GM23338 (cell line): ENCODE measurements around the gene TFCP2. TPM values are rescaled to one million over a fixed set of nuclear protein-coding genes. Genes with fewer than 3 reads are reported as not detected.

ENCODE experiments used
- ATAC-seq: fragments of 200-7000 bp; cut with Tn5 transposase; 3 replicates; pipeline ENCODE4 v1.9.1; 2020
- DNase-seq: peaks from one replicate; pipeline ENCODE4 v3.0.0-alpha.2; 2015; ENCODE audit warnings: low spot score
- H2AFZ ChIP-seq: fragments of 200-600 bp; sonication (generic); 2 replicates; pipeline ENCODE4 v1.8.0; 2016; ENCODE audit warnings: antibody characterized with exemption, mild to moderate bottlenecking, moderate library complexity
- H3F3A ChIP-seq: fragments of 200-600 bp; sonication (generic); replicated peaks from 2 replicates; pipeline ENCODE4 v1.8.0; 2017; ENCODE audit warnings: antibody characterized with exemption, mixed run types, low read depth
- H3K27ac ChIP-seq: fragments of 200-600 bp; sonication (generic); 2 replicates; pipeline ENCODE4 v1.6.1; 2016; ENCODE audit warnings: low read depth
- H3K27me3 ChIP-seq: fragments of 200-600 bp; sonication (generic); 2 replicates; pipeline ENCODE4 v1.8.0; 2016; ENCODE audit warnings: mild to moderate bottlenecking, mixed run types, moderate library complexity; ENCODE audit not compliant: insufficient read depth
- H3K36me3 ChIP-seq: fragments of 200-600 bp; sonication (generic); 2 replicates; pipeline ENCODE4 v1.8.0; 2016; ENCODE audit warnings: mild to moderate bottlenecking; ENCODE audit not compliant: insufficient read depth
- H3K4me1 ChIP-seq: fragments of 200-600 bp; sonication (generic); 2 replicates; pipeline ENCODE4 v1.8.0; 2016; ENCODE audit warnings: mild to moderate bottlenecking, moderate library complexity; ENCODE audit not compliant: insufficient read depth
- H3K4me2 ChIP-seq: fragments of 200-600 bp; sonication (generic); 2 replicates; pipeline ENCODE4 v1.7.1; 2017; ENCODE audit warnings: mixed run types
- H3K4me3 ChIP-seq: fragments of 200-600 bp; sonication (generic); 2 replicates; pipeline ENCODE4 v1.6.1; 2016; ENCODE audit warnings: mixed run types
- H3K79me2 ChIP-seq: fragments of 200-600 bp; sonication (generic); replicated peaks from 2 replicates; pipeline ENCODE4 v1.8.0; 2017; ENCODE audit warnings: mild to moderate bottlenecking; ENCODE audit not compliant: insufficient read depth
- H3K9me2 ChIP-seq: fragments of 200-600 bp; sonication (generic); 2 replicates; pipeline ENCODE4 v1.8.0; 2017; ENCODE audit not compliant: insufficient read depth
- H4K20me1 ChIP-seq: fragments of 200-600 bp; sonication (generic); replicated peaks from 2 replicates; pipeline ENCODE4 v1.8.0; 2017; ENCODE audit warnings: mild to moderate bottlenecking; ENCODE audit not compliant: insufficient read depth
- H3K27ac Mint-ChIP-seq: 2 replicates; pipeline ENCODE4 v1.8.0; 2020; ENCODE audit warnings: inconsistent platforms, mild to moderate bottlenecking, moderate library complexity, mixed read lengths
- H3K27me3 Mint-ChIP-seq: 3 replicates; pipeline ENCODE4 v1.8.0; 2022; ENCODE audit warnings: low read depth, mild to moderate bottlenecking, moderate library complexity, mixed read lengths, inconsistent platforms; ENCODE audit not compliant: insufficient read depth, poor library complexity
- H3K36me3 Mint-ChIP-seq: 3 replicates; pipeline ENCODE4 v1.8.0; 2021; ENCODE audit warnings: low read depth, mild to moderate bottlenecking, inconsistent platforms, moderate library complexity, mixed read lengths
- H3K4me1 Mint-ChIP-seq: 3 replicates; pipeline ENCODE4 v1.8.0; 2020; ENCODE audit warnings: mild to moderate bottlenecking, inconsistent platforms, mixed read lengths
- H3K4me3 Mint-ChIP-seq: 3 replicates; pipeline ENCODE4 v1.8.0; 2021; ENCODE audit warnings: moderate library complexity, mild to moderate bottlenecking, inconsistent platforms, mixed read lengths
- H3K9me3 Mint-ChIP-seq: 3 replicates; pipeline ENCODE4 v1.8.0; 2020; ENCODE audit warnings: moderate library complexity, mild to moderate bottlenecking, inconsistent platforms, mixed read lengths
- EZH2 ChIP-seq: fragments of 200-600 bp; sonication (generic); IDR thresholded peaks from one replicate; pipeline ENCODE4 v1.8.0; 2017; ENCODE audit warnings: antibody characterized with exemption, mild to moderate bottlenecking, low read depth; ENCODE audit not compliant: unreplicated experiment
- EZH2phosphoT487 ChIP-seq: fragments of 200-600 bp; sonication (generic); IDR thresholded peaks from one replicate; pipeline ENCODE4 v1.8.1; 2018; ENCODE audit warnings: antibody characterized with exemption; ENCODE audit not compliant: unreplicated experiment
- JUNB ChIP-seq: IDR thresholded peaks from one replicate; pipeline ENCODE4 v1.6.1; 2016; ENCODE audit warnings: antibody characterized with exemption; ENCODE audit not compliant: unreplicated experiment
- STAT1 ChIP-seq: IDR thresholded peaks from one replicate; pipeline ENCODE4 v1.6.1; 2016; ENCODE audit warnings: antibody characterized with exemption; ENCODE audit not compliant: unreplicated experiment
- ZNF114 ChIP-seq: fragments of 250-450 bp; sonication (Bioruptor Pico); IDR thresholded peaks from 2 replicates; pipeline ENCODE4 v1.5.0; 2020; ENCODE audit warnings: mild to moderate bottlenecking, moderate library complexity
- polyA plus RNA-seq: library from polyadenylated mRNA; unstranded; fragments of >200 nt; fragmentation: Nextera tagmentation; extraction: Ambion mirVana; gene quantifications from 2 replicates; pipeline ENCODE4 v1.2.1, GENCODE V29; 2016
- total RNA-seq: library from RNA; depleted of rRNA; stranded (reverse); fragments of >200 nt; shearing (Covaris generic); gene quantifications from 2 replicates; pipeline ENCODE4 v1.2.3, GENCODE V29; 2014
- TF ChIP-seq, protein P1 (sequence below): IDR thresholded peaks from one replicate; pipeline ENCODE4 v1.6.1; 2018; ENCODE audit warnings: antibody characterized with exemption; ENCODE audit not compliant: unreplicated experiment
- TF ChIP-seq, protein P2 (sequence below), 2 experiments: fragments of 200-600 bp in 1 of 2; sonication (generic) in 1 of 2; conservative IDR thresholded peaks; 2 replicates each; pipeline versions ENCODE4 v1.5.1 to v1.6.1; 2016 to 2017; ENCODE audit warnings: antibody characterized with exemption in 2 of 2, low read depth in 2 of 2, mild to moderate bottlenecking in 2 of 2, moderate library complexity in 1 of 2
- TF ChIP-seq, protein P3 (sequence below): IDR thresholded peaks from 2 replicates; pipeline ENCODE4 v1.6.1; 2016; ENCODE audit warnings: antibody characterized with exemption

The TFCP2 gene
- total and polyA plus RNA-seq, 2 experiments from 2014 or later = 15.2 to 30.5 TPM

DNA sequence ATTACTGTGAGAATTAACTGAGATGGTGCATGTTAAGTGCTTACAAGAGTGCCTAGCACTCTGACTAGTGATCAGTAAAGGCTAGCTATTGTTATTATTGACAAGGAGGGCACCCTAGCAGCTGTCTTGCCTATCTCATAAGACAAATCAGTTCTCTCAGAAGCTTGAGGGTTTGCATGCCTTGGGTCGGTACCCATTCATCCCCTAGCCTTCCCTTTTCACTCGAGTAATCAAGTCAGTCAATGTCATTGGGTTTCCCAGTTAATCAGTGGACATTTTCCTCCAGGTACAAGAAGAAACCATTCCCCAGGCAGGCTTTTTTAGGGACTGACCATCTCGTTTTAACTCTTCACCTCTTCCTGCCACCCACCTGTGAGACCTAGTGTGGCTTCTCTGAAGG, 10.4 kb upstream of the TFCP2 start (continued):
- TF ChIP-seq, protein P1, sequence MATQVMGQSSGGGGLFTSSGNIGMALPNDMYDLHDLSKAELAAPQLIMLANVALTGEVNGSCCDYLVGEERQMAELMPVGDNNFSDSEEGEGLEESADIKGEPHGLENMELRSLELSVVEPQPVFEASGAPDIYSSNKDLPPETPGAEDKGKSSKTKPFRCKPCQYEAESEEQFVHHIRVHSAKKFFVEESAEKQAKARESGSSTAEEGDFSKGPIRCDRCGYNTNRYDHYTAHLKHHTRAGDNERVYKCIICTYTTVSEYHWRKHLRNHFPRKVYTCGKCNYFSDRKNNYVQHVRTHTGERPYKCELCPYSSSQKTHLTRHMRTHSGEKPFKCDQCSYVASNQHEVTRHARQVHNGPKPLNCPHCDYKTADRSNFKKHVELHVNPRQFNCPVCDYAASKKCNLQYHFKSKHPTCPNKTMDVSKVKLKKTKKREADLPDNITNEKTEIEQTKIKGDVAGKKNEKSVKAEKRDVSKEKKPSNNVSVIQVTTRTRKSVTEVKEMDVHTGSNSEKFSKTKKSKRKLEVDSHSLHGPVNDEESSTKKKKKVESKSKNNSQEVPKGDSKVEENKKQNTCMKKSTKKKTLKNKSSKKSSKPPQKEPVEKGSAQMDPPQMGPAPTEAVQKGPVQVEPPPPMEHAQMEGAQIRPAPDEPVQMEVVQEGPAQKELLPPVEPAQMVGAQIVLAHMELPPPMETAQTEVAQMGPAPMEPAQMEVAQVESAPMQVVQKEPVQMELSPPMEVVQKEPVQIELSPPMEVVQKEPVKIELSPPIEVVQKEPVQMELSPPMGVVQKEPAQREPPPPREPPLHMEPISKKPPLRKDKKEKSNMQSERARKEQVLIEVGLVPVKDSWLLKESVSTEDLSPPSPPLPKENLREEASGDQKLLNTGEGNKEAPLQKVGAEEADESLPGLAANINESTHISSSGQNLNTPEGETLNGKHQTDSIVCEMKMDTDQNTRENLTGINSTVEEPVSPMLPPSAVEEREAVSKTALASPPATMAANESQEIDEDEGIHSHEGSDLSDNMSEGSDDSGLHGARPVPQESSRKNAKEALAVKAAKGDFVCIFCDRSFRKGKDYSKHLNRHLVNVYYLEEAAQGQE = no peak
- TF ChIP-seq EZH2phosphoT487 = no peak
- TF ChIP-seq, protein P2, sequence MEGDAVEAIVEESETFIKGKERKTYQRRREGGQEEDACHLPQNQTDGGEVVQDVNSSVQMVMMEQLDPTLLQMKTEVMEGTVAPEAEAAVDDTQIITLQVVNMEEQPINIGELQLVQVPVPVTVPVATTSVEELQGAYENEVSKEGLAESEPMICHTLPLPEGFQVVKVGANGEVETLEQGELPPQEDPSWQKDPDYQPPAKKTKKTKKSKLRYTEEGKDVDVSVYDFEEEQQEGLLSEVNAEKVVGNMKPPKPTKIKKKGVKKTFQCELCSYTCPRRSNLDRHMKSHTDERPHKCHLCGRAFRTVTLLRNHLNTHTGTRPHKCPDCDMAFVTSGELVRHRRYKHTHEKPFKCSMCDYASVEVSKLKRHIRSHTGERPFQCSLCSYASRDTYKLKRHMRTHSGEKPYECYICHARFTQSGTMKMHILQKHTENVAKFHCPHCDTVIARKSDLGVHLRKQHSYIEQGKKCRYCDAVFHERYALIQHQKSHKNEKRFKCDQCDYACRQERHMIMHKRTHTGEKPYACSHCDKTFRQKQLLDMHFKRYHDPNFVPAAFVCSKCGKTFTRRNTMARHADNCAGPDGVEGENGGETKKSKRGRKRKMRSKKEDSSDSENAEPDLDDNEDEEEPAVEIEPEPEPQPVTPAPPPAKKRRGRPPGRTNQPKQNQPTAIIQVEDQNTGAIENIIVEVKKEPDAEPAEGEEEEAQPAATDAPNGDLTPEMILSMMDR (conservative IDR thresholded peaks at IDR 0.05; ENCODE audit: low read depth in 2 of 2) = no peak
- TF ChIP-seq, protein P3, sequence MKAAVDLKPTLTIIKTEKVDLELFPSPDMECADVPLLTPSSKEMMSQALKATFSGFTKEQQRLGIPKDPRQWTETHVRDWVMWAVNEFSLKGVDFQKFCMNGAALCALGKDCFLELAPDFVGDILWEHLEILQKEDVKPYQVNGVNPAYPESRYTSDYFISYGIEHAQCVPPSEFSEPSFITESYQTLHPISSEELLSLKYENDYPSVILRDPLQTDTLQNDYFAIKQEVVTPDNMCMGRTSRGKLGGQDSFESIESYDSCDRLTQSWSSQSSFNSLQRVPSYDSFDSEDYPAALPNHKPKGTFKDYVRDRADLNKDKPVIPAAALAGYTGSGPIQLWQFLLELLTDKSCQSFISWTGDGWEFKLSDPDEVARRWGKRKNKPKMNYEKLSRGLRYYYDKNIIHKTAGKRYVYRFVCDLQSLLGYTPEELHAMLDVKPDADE = no peak
- no peak for TF ChIP-seq ZNF114 (CRISPR knock-in tag)
- TF ChIP-seq EZH2 = no peak
- no peak for TF ChIP-seq STAT1
- TF ChIP-seq JUNB = no peak

DNA sequence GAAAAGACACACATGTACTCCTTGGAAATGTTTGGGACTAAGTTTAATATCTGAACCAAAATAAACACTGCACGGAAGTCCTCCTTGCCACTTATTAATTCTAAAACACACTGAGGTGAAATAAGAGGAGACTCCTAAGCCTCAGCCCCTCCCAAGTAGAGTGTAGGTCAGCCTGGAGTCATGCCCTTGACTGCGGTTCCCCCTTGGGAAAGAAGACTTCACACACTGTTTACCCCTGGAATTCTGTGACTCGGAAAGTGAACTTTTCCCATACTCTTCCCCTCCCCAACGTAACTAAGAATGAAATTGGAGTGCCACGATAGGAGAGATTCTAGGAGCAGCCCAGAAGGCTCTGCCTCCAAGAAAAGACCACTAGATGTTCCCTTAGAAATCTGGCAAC, 8.6 kb upstream of the TFCP2 start:
- no peak for ATAC-seq
- no peak overlapping the region; the same call in 1 of the 2 replicates for H2AFZ ChIP-seq
- H3K9me3 Mint-ChIP-seq = no peaks in the 10 kb centered on the region

More for the DNA sequence above, 8.6 kb upstream of the TFCP2 start:
- Histone ChIP-seq H3K27ac (no peak overlapping the region), H3K4me3 (no peak overlapping the region), H3K4me1 (no peaks in the 10 kb centered on the region), H3K4me2 (no peak overlapping the region), H3K27me3 (no peaks in the 10 kb centered on the region), H4K20me1 (no peaks in the 10 kb centered on the region), H3K36me3 (no peaks in the 10 kb centered on the region), H3F3A (no peaks in the 10 kb centered on the region), H3K9me2 (no peaks in the 10 kb centered on the region), H3K79me2 (no peaks in the 10 kb centered on the region)
- TF ChIP-seq STAT1 = no peak
- TF ChIP-seq, protein P2 (conservative IDR thresholded peaks at IDR 0.05; ENCODE audit: low read depth in 2 of 2) = no peak
- no peak for DNase-seq
- Mint-ChIP-seq H3K27me3 (peaks cover 9% of the 10 kb centered on the region), H3K36me3 (no peaks in the 10 kb centered on the region), H3K4me1 (peaks cover 2% of the 10 kb centered on the region; the same call in 1 of the 3 replicates), H3K4me3 (no peak overlapping the region), H3K27ac (no peak overlapping the region)
